H9 (cell line): ENCODE data around the gene APC. TPM values are rescaled to one million over a fixed set of nuclear protein-coding genes. Genes with fewer than 3 reads are reported as not detected.
A peak's percentile ranks its signal among the peaks of the same experiment; 100 is the strongest.

Source experiments
- DNase-seq: peaks from one replicate; pipeline ENCODE4 v3.0.0-alpha.2; 2017
- H2AFZ ChIP-seq: one replicate; pipeline ENCODE4 v1.6.1; 2013; ENCODE audit warnings: mild to moderate bottlenecking, low read length, control low read depth, moderate library complexity
- H2AK5ac ChIP-seq: 2 replicates; pipeline ENCODE4 v1.6.1; 2013; ENCODE audit warnings: low read length, control low read depth, mixed read lengths; ENCODE audit not compliant: insufficient read length
- H2BK120ac ChIP-seq: one replicate; pipeline ENCODE4 v1.6.1; 2013; ENCODE audit warnings: low read depth, mild to moderate bottlenecking, low read length, control low read depth, inconsistent platforms; ENCODE audit not compliant: poor library complexity, severe bottlenecking
- H2BK12ac ChIP-seq: 2 replicates; pipeline ENCODE4 v1.6.1; 2013; ENCODE audit warnings: low read length, control low read depth, mixed read lengths, low read depth; ENCODE audit not compliant: insufficient read length
- H2BK15ac ChIP-seq: 2 replicates; pipeline ENCODE4 v1.6.1; 2013; ENCODE audit warnings: low read depth, low read length, control low read depth
- H2BK20ac ChIP-seq: one replicate; pipeline ENCODE4 v1.6.1; 2013; ENCODE audit warnings: low read depth, mild to moderate bottlenecking, low read length, control low read depth, inconsistent platforms; ENCODE audit not compliant: poor library complexity, severe bottlenecking
- H2BK5ac ChIP-seq: 2 replicates; pipeline ENCODE4 v1.6.1; 2013; ENCODE audit warnings: low read length, control low read depth, mixed read lengths; ENCODE audit not compliant: insufficient read length
- H3K14ac ChIP-seq: 2 replicates; pipeline ENCODE4 v1.6.1; 2013; ENCODE audit warnings: low read length, control low read depth; ENCODE audit not compliant: insufficient read depth
- H3K18ac ChIP-seq: 2 replicates; pipeline ENCODE4 v1.6.1; 2013; ENCODE audit warnings: low read depth, mild to moderate bottlenecking, mixed read lengths, low read length, control low read depth; ENCODE audit not compliant: insufficient read length
- H3K23ac ChIP-seq: 2 replicates; pipeline ENCODE4 v1.6.1; 2013; ENCODE audit warnings: low read length, control low read depth, mixed read lengths, low read depth; ENCODE audit not compliant: insufficient read length
- H3K23me2 ChIP-seq: 2 replicates; pipeline ENCODE4 v1.6.1; 2013; ENCODE audit warnings: low read depth, mild to moderate bottlenecking, mixed read lengths, low read length, control low read depth; ENCODE audit not compliant: insufficient read length, poor library complexity, severe bottlenecking
- H3K27ac ChIP-seq: 2 replicates; pipeline ENCODE4 v1.5.1; 2013; ENCODE audit warnings: low read length, control low read depth, mixed read lengths, low read depth; ENCODE audit not compliant: insufficient read length
- H3K27me3 ChIP-seq: 2 replicates; pipeline ENCODE4 v1.6.1; 2013; ENCODE audit warnings: low read length, control low read depth, inconsistent platforms; ENCODE audit not compliant: insufficient read depth
- H3K4ac ChIP-seq: 2 replicates; pipeline ENCODE4 v1.6.1; 2013; ENCODE audit warnings: low read depth, mild to moderate bottlenecking, control low read depth, inconsistent platforms, low read length, moderate library complexity
- H3K4me1 ChIP-seq: 2 replicates; pipeline ENCODE4 v1.6.1; 2013; ENCODE audit warnings: low read length, control low read depth, inconsistent platforms; ENCODE audit not compliant: insufficient read depth
- H3K4me2 ChIP-seq: 2 replicates; pipeline ENCODE4 v1.6.1; 2013; ENCODE audit warnings: low read length, control low read depth, mixed read lengths; ENCODE audit not compliant: insufficient read length, insufficient read depth
- H3K56ac ChIP-seq: 2 replicates; pipeline ENCODE4 v1.6.1; 2013; ENCODE audit warnings: low read depth, mild to moderate bottlenecking, mixed read lengths, low read length, control low read depth; ENCODE audit not compliant: insufficient read length
- H3K79me1 ChIP-seq: 2 replicates; pipeline ENCODE4 v1.6.1; 2013; ENCODE audit warnings: low read depth, mild to moderate bottlenecking, moderate library complexity, low read length, control low read depth, inconsistent platforms; ENCODE audit not compliant: insufficient read depth, poor library complexity, severe bottlenecking
- H3K79me2 ChIP-seq: 2 replicates; pipeline ENCODE4 v1.6.1; 2013; ENCODE audit warnings: low read length, control low read depth, inconsistent platforms; ENCODE audit not compliant: insufficient read depth
- H3K9ac ChIP-seq: 2 replicates; pipeline ENCODE4 v1.6.1; 2013; ENCODE audit warnings: low read length, control low read depth, mixed read lengths; ENCODE audit not compliant: insufficient read length; ENCODE audit errors: extremely low read depth
- H3K9me3 ChIP-seq: one replicate; pipeline ENCODE4 v1.6.1; 2013; ENCODE audit warnings: low read depth, low read length, inconsistent platforms; ENCODE audit not compliant: control insufficient read depth
- H3T11ph ChIP-seq: one replicate; pipeline ENCODE4 v1.6.1; 2013; ENCODE audit warnings: mild to moderate bottlenecking, low read length, control low read depth, inconsistent platforms
- H4K20me1 ChIP-seq: one replicate; pipeline ENCODE4 v1.6.1; 2013; ENCODE audit not compliant: control insufficient read depth, insufficient read length, insufficient read depth
- H4K5ac ChIP-seq: 2 replicates; pipeline ENCODE4 v1.6.1; 2013; ENCODE audit warnings: low read depth, mild to moderate bottlenecking, mixed read lengths, low read length, control low read depth; ENCODE audit not compliant: insufficient read length
- H4K8ac ChIP-seq: replicated peaks from 2 replicates; pipeline ENCODE4 v1.6.1; 2013; ENCODE audit warnings: low read length, control low read depth, mixed read lengths, low read depth; ENCODE audit not compliant: insufficient read length
- H4K91ac ChIP-seq: 2 replicates; pipeline ENCODE4 v1.6.1; 2013; ENCODE audit warnings: low read depth, mild to moderate bottlenecking, moderate library complexity, mixed read lengths, low read length, control low read depth; ENCODE audit not compliant: insufficient read length
- H3K27ac Mint-ChIP-seq, 3 experiments: 2 replicates in 2 of 3; 3 replicates in 1 of 3; pipeline ENCODE4 v1.8.0; 2020 to 2021; ENCODE audit warnings: mixed read lengths in 3 of 3, mild to moderate bottlenecking in 1 of 3, moderate library complexity in 1 of 3
- H3K27me3 Mint-ChIP-seq: 2 replicates; pipeline ENCODE4 v1.8.0; 2021; ENCODE audit warnings: low read depth, mild to moderate bottlenecking, moderate library complexity, mixed read lengths
- H3K36me3 Mint-ChIP-seq, 3 experiments: 2 replicates in 2 of 3; 3 replicates in 1 of 3; pipeline ENCODE4 v1.8.0; 2020 to 2021; ENCODE audit warnings: low read depth in 3 of 3, mixed read lengths in 3 of 3; ENCODE audit not compliant: insufficient read depth in 1 of 3
- H3K4me1 Mint-ChIP-seq, 2 experiments: 2 replicates each; pipeline ENCODE4 v1.8.0; 2020; ENCODE audit warnings: mixed read lengths in 2 of 2
- H3K4me3 Mint-ChIP-seq, 2 experiments: 2 replicates in 1 of 2; 3 replicates in 1 of 2; pipeline ENCODE4 v1.8.0; 2020 to 2021; ENCODE audit warnings: mild to moderate bottlenecking in 2 of 2, mixed read lengths in 2 of 2, moderate library complexity in 1 of 2
- H3K9me3 Mint-ChIP-seq, 2 experiments: 2 replicates in 1 of 2; 3 replicates in 1 of 2; pipeline ENCODE4 v1.8.0; 2020; ENCODE audit warnings: mild to moderate bottlenecking in 2 of 2, mixed read lengths in 2 of 2, moderate library complexity in 1 of 2
- WGBS: extraction: QIAGEN DNeasy Blood & Tissue Kit; methylation state at CpG from one replicate; pipeline ENCODE4 v1.1.7; 2013; ENCODE audit warnings: missing lambda C conversion rate, low lambda C conversion rate, mixed read lengths; ENCODE audit not compliant: insufficient read length; ENCODE audit errors: extremely low coverage; 5-methylcytosine and 5-hydroxymethylcytosine counted together
- total RNA-seq: library from RNA; stranded (reverse); gene quantifications from 2 replicates; pipeline ENCODE4 v1.2.1, GENCODE V29; 2021
- TF ChIP-seq, protein P1 (sequence below): fragments of 200-600 bp; sonication (generic); conservative IDR thresholded peaks from 3 replicates; pipeline ENCODE4 v1.8.0; 2021; ENCODE audit warnings: antibody characterized with exemption, mild to moderate bottlenecking

Gene APC
- total RNA-seq, 1 experiment from 2014 or later: 29.3 TPM

GRCh38 chr5:112784726-112785125 lies 47.0 kb downstream of the APC start:
- Histone ChIP-seq H2BK15ac (no peak overlapping the region), H4K20me1 (no peaks in the 10 kb centered on the region), H4K8ac (no peak overlapping the region), H3K9me3 (no peaks in the 10 kb centered on the region), H2BK120ac (no peak overlapping the region), H2BK20ac (no peak overlapping the region), H3K9ac (no peak overlapping the region), H3K23ac (no peak overlapping the region), H3K4me2 (no peak overlapping the region), H3K27ac (no peak overlapping the region), H2BK5ac (peak overlapping the region; percentile 92), H2AK5ac (no peak overlapping the region), H2AFZ (no peak overlapping the region), H3T11ph (no peak overlapping the region), H3K4ac (no peak overlapping the region), H3K23me2 (no peaks in the 10 kb centered on the region), H3K27me3 (no peaks in the 10 kb centered on the region), H3K18ac (no peak overlapping the region), H4K5ac (no peak overlapping the region), H3K79me1 (no peaks in the 10 kb centered on the region), H4K91ac (no peak overlapping the region), H3K14ac (no peak overlapping the region), H3K4me1 (no peaks in the 10 kb centered on the region; the same call in 1 of the 2 replicates), H3K56ac (no peak overlapping the region), H3K79me2 (no peaks in the 10 kb centered on the region), H2BK12ac (no peak overlapping the region)
- Mint-ChIP-seq H3K36me3 (peaks cover 6 to 14% (median 11%) of the 10 kb centered on the region in 3 experiments; a peak in 6 of 7 replicates), H3K4me1 (peaks cover 0 to under 1% of the 10 kb centered on the region in 2 experiments; a peak in 1 of 4 replicates), H3K27me3 (no peaks in the 10 kb centered on the region), H3K27ac (peak overlapping the region in 2 of 3 experiments; percentile 65 to 75; a peak in 1 of 7 replicates), H3K9me3 (no peaks in the 10 kb centered on the region), H3K4me3 (no peak overlapping the region)
- TF ChIP-seq, protein P1, sequence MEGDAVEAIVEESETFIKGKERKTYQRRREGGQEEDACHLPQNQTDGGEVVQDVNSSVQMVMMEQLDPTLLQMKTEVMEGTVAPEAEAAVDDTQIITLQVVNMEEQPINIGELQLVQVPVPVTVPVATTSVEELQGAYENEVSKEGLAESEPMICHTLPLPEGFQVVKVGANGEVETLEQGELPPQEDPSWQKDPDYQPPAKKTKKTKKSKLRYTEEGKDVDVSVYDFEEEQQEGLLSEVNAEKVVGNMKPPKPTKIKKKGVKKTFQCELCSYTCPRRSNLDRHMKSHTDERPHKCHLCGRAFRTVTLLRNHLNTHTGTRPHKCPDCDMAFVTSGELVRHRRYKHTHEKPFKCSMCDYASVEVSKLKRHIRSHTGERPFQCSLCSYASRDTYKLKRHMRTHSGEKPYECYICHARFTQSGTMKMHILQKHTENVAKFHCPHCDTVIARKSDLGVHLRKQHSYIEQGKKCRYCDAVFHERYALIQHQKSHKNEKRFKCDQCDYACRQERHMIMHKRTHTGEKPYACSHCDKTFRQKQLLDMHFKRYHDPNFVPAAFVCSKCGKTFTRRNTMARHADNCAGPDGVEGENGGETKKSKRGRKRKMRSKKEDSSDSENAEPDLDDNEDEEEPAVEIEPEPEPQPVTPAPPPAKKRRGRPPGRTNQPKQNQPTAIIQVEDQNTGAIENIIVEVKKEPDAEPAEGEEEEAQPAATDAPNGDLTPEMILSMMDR: no peak
- no CpG with 5 or more reads among the region's 2 CpGs for WGBS
- no peak for DNase-seq
